Measurements from ENCODE around the gene ZBTB20. TPM values are rescaled to one million over a fixed set of nuclear protein-coding genes. Genes with fewer than 3 reads are reported as not detected.

ZBTB20 gene
- total and polyA plus RNA-seq, 2 donors (not counting 1 experiment from before 2014, with no cell fraction given), result 4.0 to 123 TPM

- intact Hi-C loops (cut with micrococcal nuclease), result no loop called here
- 100% methylated on average over 6 of the region's 6 CpGs for WGBS (ENCODE audit: insufficient coverage)
- no peak overlapping the region for H3K9ac ChIP-seq (ENCODE audit: low read length)
- Mint-ChIP-seq H3K27ac (peak overlapping the region; percentile 51), H3K9me3 (ENCODE audit: insufficient read depth) (no peaks in the 10 kb centered on the region), H3K4me3 (no peak overlapping the region), H3K4me1 (peaks cover 21% of the 10 kb centered on the region), H3K27me3 (no peaks in the 10 kb centered on the region)
- ChIA-PET POLR2A (no interaction called here), CTCF (interaction anchor here (0.6 to 5.2 kb wide), 10 partner anchors 9 to 254 kb away, joined by 3 to 36 read pairs (median 4); no protein-coding TSS in a partner anchor)
- no peaks in the 10 kb centered on the region for H3K27me3 ChIP-seq (replicated peaks in 1 of 4; ENCODE audit: control extremely low read depth in 1 of 4, control insufficient read depth in 3 of 4, insufficient read depth in 4 of 4, low read length in 3 of 4)
- TF ChIP-seq, protein P1, sequence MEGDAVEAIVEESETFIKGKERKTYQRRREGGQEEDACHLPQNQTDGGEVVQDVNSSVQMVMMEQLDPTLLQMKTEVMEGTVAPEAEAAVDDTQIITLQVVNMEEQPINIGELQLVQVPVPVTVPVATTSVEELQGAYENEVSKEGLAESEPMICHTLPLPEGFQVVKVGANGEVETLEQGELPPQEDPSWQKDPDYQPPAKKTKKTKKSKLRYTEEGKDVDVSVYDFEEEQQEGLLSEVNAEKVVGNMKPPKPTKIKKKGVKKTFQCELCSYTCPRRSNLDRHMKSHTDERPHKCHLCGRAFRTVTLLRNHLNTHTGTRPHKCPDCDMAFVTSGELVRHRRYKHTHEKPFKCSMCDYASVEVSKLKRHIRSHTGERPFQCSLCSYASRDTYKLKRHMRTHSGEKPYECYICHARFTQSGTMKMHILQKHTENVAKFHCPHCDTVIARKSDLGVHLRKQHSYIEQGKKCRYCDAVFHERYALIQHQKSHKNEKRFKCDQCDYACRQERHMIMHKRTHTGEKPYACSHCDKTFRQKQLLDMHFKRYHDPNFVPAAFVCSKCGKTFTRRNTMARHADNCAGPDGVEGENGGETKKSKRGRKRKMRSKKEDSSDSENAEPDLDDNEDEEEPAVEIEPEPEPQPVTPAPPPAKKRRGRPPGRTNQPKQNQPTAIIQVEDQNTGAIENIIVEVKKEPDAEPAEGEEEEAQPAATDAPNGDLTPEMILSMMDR (IDR thresholded peaks at IDR 0.05), result no peak
- TF ChIP-seq EZH2 (IDR thresholded peaks at IDR 0.05; ENCODE audit: borderline replicate concordance, insufficient read depth, low read depth, low read length, poor library complexity, severe bottlenecking), result no peak
- H3K4me3 ChIP-seq (ENCODE audit: control extremely low read depth in 1 of 5, extremely low read depth in 1 of 5, insufficient read depth in 1 of 5, low read depth in 2 of 5, low read length in 4 of 5), result no peak overlapping the region
- no peaks in the 10 kb centered on the region for H4K20me1 ChIP-seq (ENCODE audit: control insufficient read depth, insufficient read depth, low read length, poor library complexity, severe bottlenecking)
- no peaks in the 10 kb centered on the region for H3K9me3 ChIP-seq (ENCODE audit: control extremely low read depth in 1 of 3, control insufficient read depth in 2 of 3, insufficient read depth in 1 of 3, low read length in 2 of 3)
- no peak overlapping the region for H2AFZ ChIP-seq (ENCODE audit: insufficient read depth, low read depth, low read length, poor library complexity, severe bottlenecking)
- no peak overlapping the region for H3K4me2 ChIP-seq (replicated peaks; ENCODE audit: low read depth, low read length, poor library complexity, severe bottlenecking)
- peaks cover 12% of the 10 kb centered on the region for H3K79me2 ChIP-seq (ENCODE audit: control insufficient read depth, insufficient read depth, low read length)
- peaks cover 3 to 4% of the 10 kb centered on the region in 2 donors for H3K4me1 ChIP-seq (ENCODE audit: control insufficient read depth in 2 of 2, insufficient read depth in 2 of 2, low read length in 2 of 2)
- peaks cover 0 to 3% of the 10 kb centered on the region in 2 experiments for H3K36me3 ChIP-seq (replicated peaks in 1 of 2; ENCODE audit: control extremely low read depth in 1 of 2, control insufficient read depth in 1 of 2, extremely low read depth in 1 of 2, insufficient read depth in 2 of 2, low read length in 1 of 2)
- no peak overlapping the region for H3K27ac ChIP-seq (ENCODE audit: low read length in 2 of 2)
- DNase-seq (no peak), ATAC-seq (ENCODE audit: low read depth) (no peak)
These were observed 742.5 kb downstream of the ZBTB20 start for GRCh38 chr3:114404590-114404989.

GRCh38 chr3:114402838-114403237 is 744.2 kb downstream of the ZBTB20 start:
- Histone ChIP-seq H3K4me2 (replicated peaks; ENCODE audit: low read depth, low read length, poor library complexity, severe bottlenecking) (no peak overlapping the region), H3K27ac (ENCODE audit: low read length in 2 of 2) (no peak overlapping the region), H3K4me3 (ENCODE audit: control extremely low read depth in 1 of 5, extremely low read depth in 1 of 5, insufficient read depth in 1 of 5, low read depth in 2 of 5, low read length in 4 of 5) (no peak overlapping the region), H3K9ac (ENCODE audit: low read length) (no peak overlapping the region), H2AFZ (ENCODE audit: insufficient read depth, low read depth, low read length, poor library complexity, severe bottlenecking) (no peak overlapping the region), H3K4me1 (ENCODE audit: control insufficient read depth in 2 of 2, insufficient read depth in 2 of 2, low read length in 2 of 2) (peaks cover 3 to 4% of the 10 kb centered on the region in 2 donors), H3K36me3 (replicated peaks in 1 of 2; ENCODE audit: control extremely low read depth in 1 of 2, control insufficient read depth in 1 of 2, extremely low read depth in 1 of 2, insufficient read depth in 2 of 2, low read length in 1 of 2) (peaks cover 0 to 3% of the 10 kb centered on the region in 2 experiments), H4K20me1 (ENCODE audit: control insufficient read depth, insufficient read depth, low read length, poor library complexity, severe bottlenecking) (no peaks in the 10 kb centered on the region), H3K79me2 (ENCODE audit: control insufficient read depth, insufficient read depth, low read length) (peaks cover 12% of the 10 kb centered on the region), H3K27me3 (replicated peaks in 1 of 4; ENCODE audit: control extremely low read depth in 1 of 4, control insufficient read depth in 3 of 4, insufficient read depth in 4 of 4, low read length in 3 of 4) (no peaks in the 10 kb centered on the region), H3K9me3 (ENCODE audit: control extremely low read depth in 1 of 3, control insufficient read depth in 2 of 3, insufficient read depth in 1 of 3, low read length in 2 of 3) (no peaks in the 10 kb centered on the region)
- ChIA-PET POLR2A (interaction anchor here (0.7 kb wide), 1 partner anchor 92 kb away, joined by 3 read pairs; no protein-coding TSS in a partner anchor), CTCF (interaction anchor here (5.2 kb wide), 1 partner anchor 18 kb away, joined by 36 read pairs; no protein-coding TSS in a partner anchor)
- WGBS (ENCODE audit: insufficient coverage), result no CpG with 5 or more reads among the region's 3 CpGs
- no peak for DNase-seq
- intact Hi-C loops (cut with micrococcal nuclease), result no loop called here
- no peaks in the 10 kb centered on the region for H3K27me3 Mint-ChIP-seq
- H3K27ac Mint-ChIP-seq, result no peak overlapping the region
- no peaks in the 10 kb centered on the region for H3K9me3 Mint-ChIP-seq (ENCODE audit: insufficient read depth)
- no peak for ATAC-seq (ENCODE audit: low read depth)
- H3K4me3 Mint-ChIP-seq, result no peak overlapping the region
- no peak for TF ChIP-seq EZH2 (IDR thresholded peaks at IDR 0.05; ENCODE audit: borderline replicate concordance, insufficient read depth, low read depth, low read length, poor library complexity, severe bottlenecking)
- TF ChIP-seq, protein P1 (IDR thresholded peaks at IDR 0.05), result no peak
- peaks cover 15% of the 10 kb centered on the region for H3K4me1 Mint-ChIP-seq

All from B cell (primary cell).